T-helper 1 cell treated with Interleukin-12 subunit alpha and Interleukin-12 subunit beta and Interleukin-4 antibody, amounts not matched to agents 30 μg/mL and 1 μg/mL, for 36 hours (primary cell): Measurements from ENCODE around the gene NKPD1.

ENCODE experiments used
- H3K27ac Mint-ChIP-seq: one replicate; pipeline ENCODE4 v1.8.0; 2021; ENCODE audit warnings: mild to moderate bottlenecking, mixed read lengths
- H3K27me3 Mint-ChIP-seq: one replicate; pipeline ENCODE4 v1.8.0; 2021; ENCODE audit warnings: low read depth, mixed read lengths
- H3K36me3 Mint-ChIP-seq: one replicate; pipeline ENCODE4 v1.8.0; 2021; ENCODE audit warnings: low read depth, mixed read lengths
- H3K4me1 Mint-ChIP-seq: one replicate; pipeline ENCODE4 v1.8.0; 2021; ENCODE audit warnings: low read depth, mixed read lengths
- H3K4me3 Mint-ChIP-seq: one replicate; pipeline ENCODE4 v1.8.0; 2021; ENCODE audit warnings: mild to moderate bottlenecking, moderate library complexity, mixed read lengths
- H3K9me3 Mint-ChIP-seq: one replicate; pipeline ENCODE4 v1.8.0; 2021; ENCODE audit warnings: mixed read lengths

The NKPD1 gene

GRCh38 chr19:45113628-45114027 lies 47.2 kb downstream of the NKPD1 start:
- no peaks in the 10 kb centered on the region for H3K27me3 Mint-ChIP-seq
- no peaks in the 10 kb centered on the region for H3K36me3 Mint-ChIP-seq
- no peak overlapping the region for H3K27ac Mint-ChIP-seq
- H3K4me1 Mint-ChIP-seq: peaks cover 28% of the 10 kb centered on the region
- H3K9me3 Mint-ChIP-seq: no peaks in the 10 kb centered on the region
- H3K4me3 Mint-ChIP-seq: no peak overlapping the region

- Mint-ChIP-seq H3K27ac (no peak overlapping the region), H3K9me3 (no peaks in the 10 kb centered on the region), H3K4me1 (peaks cover 20% of the 10 kb centered on the region)
Observed at GRCh38 chr19:45112111-45112827, 48.5 kb downstream of the NKPD1 start.

More at GRCh38 chr19:45112111-45112827, 48.5 kb downstream of the NKPD1 start:
- no peaks in the 10 kb centered on the region for H3K36me3 Mint-ChIP-seq
- H3K27me3 Mint-ChIP-seq: no peaks in the 10 kb centered on the region
- H3K4me3 Mint-ChIP-seq: no peak overlapping the region
